NCI-H1694 treated with DMSO at 0.1 percent for 48 hours (cell line): ENCODE measurements around the gene SPTA1.

Experiments
- DNase-seq: peaks from one replicate; lab custom pipeline; 2025; lab: John Stamatoyannopoulos, UW

The SPTA1 gene

DNA sequence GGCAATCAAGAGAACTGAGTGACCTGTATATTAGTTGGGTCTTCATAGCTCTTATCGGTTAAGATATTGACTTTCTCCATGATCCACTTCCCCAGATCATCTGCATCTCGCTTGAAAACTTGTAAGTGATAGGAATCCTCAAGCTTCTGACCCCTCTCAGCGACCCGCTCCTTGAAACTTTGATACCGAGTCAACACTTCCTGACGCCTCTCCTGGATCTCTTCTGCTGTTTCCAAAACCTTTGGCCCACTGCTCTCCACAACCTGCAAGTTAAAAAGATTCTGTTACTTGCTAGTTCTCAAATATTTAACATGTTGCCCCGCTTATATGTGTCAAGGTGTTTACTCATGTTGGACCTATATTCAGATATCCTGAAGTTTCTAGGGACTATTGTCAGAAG lies 1.4 kb downstream of the SPTA1 start:
- no peak for DNase-seq

DNA sequence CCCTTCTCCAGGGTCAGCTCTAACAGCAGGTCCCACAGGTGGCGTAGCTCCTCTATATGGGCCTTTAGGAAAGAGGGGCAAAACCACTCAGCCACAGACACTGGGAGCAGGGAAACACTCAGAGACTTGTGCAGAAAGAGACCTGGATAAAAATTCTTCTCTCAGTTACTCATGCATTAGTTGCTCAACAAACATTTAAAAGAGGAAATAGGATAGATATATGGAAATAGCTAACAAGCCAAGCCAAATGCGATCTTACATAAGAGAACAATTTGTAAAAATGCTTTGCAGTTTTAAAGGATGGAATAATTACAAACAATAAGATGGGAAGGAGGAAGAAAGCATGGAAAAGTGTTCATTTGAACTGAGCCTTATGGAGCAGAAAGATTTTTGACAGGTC lies 4.9 kb downstream of the SPTA1 start:
- no peak for DNase-seq

DNA sequence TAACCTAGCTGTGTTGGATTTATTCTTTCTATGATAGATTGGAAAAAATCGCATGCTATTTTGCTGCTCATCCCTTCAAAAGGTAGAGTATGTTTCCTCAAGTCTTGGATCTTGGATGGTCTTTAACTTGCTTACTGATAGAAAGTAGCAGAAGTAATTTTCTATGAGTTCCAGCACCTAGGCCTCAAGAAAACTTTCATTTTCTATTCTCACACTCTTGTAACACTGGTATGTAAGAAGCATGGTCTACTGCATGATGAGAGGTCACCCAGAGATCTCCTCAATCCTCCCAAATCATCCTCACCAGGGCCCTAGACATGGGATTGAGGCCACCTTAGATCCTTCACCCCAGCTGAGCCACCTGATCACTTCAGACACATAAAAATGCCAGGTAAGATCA lies 7.2 kb downstream of the SPTA1 start:
- DNase-seq: no peak

DNA sequence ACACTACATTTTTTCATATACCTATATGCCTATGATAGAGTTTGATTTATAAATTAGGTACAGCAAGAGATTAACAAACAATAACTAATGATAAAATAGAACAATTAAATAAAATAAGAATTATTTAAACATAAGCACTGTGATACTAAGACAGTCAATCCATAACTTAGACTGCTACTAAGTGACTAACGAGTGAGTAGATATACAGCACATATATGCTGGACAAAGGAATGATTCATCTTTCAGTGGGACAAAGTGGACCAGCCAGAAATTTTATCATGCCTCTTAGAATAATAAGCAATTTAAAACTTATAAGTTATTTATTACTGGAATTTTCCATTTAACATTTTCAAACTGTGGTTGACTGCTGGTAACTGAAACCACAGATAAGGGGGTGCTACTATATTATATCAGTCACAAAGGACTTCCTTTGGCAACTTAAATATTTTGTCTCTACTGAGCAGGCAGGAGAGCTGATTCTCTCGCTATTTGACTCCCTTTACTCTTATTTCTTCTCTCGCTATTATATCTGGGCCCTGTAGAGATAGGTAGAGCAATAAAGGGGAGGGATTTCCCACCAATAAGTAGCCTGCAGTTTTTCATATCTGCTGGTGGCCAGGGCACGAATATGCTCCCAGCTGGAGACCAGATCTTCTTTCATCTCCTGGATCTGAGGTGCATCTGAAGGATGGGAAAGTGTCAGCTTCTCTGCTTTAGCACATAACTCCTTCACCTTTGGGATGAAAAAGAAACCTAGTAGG lies 10.8 kb downstream of the SPTA1 start:
- DNase-seq: no peak

DNA sequence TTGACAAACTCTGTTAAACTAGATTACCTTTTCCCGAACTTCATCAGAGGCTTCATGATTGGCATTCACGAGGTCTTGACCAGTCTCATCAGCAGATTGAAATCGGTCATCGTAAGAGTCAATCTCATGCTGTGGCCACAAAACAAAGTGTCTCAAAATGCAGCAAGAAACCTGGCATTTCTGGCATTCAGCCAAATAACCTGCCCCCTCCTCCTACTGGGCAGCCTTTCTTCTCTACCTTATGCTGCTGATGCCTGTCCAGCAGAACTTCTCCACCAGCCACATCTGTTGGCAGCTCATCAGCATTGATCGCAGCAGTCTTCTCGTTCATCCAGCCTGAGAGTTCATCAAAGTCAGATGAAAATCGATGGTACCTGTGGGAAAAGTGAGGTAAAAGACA lies 12.2 kb downstream of the SPTA1 start:
- DNase-seq: no peak

DNA sequence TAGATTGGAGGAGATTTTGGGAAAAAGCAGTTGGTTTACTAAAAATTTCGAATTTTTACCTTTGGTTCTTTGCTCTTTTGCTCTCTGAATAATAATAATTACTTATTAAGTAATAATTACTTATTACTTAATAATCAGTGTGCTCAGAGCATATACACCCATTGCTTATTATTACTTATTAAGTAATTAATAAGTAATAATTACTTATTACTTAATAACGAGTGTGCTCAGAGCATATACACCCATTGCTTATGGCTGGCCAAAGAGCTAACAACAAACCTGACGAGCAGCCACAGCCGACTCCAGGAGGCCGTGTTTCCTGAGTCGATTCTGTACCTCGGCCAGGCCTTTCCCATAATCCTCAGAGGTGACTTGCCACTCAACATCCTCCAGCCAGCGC lies 20.5 kb downstream of the SPTA1 start:
- no peak for DNase-seq

DNA sequence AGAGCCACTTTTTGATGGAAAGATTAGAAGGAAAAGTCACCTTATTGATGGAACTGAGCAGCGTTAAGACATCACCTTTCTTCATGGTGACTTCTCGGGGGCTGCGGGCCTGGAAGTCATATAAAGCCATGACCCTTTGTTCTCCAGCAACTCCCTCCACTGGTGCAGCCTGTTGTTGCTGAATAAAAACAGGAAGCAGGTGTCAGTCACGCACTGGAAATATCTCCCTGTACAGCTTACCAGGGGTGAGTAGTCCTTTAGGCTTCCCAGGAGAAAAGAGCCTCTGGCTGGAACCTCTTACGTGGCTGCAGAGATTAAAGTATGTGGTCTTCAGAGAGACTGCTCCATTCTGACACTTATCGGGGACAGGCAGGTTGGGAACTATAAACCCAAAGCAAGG lies 31.9 kb downstream of the SPTA1 start:
- no peak for DNase-seq

DNA sequence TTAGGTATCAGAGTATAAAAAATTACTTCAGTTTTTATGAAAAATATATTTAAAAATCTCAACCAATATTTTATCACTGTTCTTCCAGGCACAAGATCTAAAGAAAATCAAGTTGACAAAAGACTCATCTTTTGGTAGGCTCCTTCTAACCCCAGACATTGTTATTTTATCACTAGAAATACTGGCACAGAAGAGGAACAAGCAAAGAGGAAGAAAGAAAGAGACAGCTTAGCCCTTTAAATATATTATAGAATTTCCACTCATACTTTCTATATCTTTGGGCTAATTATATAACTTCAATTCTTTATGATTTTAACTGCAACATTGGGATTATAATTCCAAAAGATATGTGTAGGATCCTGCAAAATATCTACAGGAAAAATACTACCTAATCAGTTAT lies 32.4 kb downstream of the SPTA1 start:
- no peak for DNase-seq

DNA sequence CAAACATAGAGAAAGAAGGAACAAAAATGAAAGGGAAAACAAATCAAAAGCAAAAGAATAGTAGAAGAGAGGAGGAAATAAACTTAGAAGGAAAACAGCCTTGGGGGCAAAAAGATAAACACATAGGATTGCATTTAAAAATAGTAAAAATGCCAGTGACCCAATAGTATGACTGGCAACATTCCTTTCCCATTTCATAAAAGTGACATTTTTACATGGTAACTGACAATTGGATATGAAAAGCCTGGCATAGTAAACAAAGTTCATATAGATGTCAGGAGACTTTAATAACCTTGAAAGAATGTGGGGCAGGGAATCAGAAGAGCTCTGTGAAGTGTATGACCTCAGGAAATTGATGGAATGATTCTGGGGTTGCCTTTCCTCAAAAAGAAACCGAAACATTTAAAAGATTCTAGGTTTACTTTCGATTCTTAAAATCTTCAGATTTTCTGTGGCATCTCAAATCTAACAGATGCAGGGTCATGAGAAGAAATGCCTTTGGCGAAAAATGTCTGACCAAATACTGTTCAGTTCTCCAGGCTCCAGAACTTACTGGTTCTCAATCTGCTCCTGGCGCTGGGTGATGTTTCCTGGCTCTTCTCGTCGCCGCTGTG lies 33.7 kb downstream of the SPTA1 start:
- DNase-seq: no peak

DNA sequence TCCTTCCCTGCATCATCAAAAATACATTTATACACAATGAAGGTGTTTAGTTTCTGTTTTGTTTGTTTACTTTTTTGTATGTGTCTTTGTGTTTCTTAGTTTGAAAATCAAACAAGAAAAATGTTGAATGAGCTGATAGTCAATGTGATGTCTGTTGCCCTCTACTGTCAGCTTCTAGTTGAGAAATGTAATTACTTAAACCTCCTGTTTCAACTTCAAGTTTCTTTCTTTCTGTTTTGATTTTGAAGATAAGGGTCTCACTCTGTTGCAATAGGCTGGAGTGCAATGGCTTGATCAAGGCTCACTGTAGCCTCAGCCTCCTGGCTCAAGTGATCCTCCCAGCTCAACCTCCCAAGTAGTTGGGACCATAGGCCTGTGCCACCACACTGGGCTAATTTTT lies 37.5 kb downstream of the SPTA1 start:
- no peak for DNase-seq

DNA sequence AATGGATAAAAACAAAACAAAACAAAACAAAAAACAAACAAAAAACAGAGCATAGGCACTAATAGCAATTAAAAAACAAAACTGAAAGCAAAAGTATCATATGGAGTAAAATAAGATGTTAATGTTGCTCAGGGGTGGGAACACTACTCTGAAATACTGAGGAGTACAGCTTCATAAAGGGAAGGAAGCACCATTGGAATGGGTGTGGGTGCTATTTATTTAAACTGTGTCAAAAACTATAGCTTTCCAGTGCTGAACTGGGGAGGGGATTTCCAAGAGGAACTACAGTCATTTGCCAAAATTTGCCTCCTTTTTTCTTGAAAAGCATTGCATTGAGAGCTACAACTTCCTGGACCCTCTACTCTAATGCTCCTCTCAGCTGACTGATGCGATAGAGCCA lies 40.0 kb downstream of the SPTA1 start:
- DNase-seq: no peak

DNA sequence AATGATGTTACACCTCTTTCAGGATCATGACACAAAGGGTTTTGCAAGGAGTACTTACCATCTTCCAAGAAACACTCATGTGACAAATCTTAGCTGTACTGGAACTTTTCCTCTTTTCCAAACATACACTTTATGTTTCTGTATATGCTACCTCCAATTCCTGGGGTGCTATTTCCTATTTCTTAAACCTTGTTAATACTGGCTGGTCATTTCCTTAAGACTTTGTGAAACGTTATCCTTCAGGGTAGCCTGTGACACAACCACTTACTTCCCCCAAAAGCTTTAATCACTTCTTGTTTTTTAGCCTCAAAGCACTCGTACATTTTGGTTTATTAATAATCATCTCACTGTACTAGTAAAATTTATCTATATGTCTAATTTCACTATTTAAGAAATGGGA lies 42.1 kb downstream of the SPTA1 start:
- DNase-seq: no peak

DNA sequence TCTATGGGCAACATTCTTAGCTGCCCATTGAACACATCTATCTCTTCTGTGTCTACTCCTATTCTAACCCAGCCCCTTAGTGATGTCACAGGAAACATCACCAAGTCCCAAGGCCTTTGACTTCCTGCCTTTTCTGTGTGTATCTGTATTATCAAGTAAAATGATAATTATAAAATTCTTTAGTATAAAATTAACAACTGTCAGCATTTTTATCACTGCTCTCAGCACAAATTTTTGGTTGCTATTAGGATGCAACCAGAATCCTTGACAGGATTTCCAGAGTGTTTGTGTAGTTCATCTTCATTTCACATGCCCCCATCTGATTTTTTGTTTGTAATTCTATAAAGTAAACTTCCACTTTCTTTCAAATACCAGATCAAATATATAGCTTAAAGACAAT lies 47.6 kb downstream of the SPTA1 start:
- DNase-seq: no peak

DNA sequence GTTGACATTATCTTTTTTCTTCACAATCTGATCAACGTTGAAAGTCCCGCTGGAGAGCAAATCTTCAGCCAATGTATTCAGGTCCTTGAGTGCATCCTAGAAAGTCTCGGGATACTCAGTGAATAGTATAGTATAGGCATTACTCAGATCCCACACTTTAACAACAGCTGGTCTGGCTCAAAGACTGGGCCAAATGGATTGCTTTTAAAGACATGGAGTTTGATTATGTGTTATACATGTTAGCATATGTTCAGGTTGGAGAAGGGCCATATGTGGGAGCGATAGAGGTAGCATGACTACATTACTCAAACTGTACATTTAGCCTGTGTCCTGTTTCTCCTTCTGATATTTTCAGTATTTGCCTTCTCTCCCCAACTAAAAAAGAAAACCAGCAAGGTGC lies 48.4 kb downstream of the SPTA1 start:
- no peak for DNase-seq

DNA sequence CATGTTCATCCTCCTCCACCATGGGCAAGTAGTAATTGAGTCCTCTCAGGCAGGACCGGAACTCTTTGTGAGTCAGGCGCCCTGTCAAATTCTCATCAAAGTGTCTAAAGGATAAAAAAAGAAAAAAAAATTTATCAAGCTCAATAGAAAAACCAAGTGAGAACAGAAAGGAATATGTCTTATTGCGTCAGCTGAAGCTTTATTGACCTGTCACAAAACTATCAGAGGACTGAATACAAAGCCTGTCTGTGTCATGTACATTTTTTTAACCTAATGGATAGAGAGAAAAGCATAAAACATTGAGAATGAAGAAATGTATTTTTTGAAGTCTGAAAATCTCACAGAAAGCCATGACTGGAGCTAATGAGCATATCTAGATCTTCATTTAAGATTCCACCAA lies 72.8 kb downstream of the SPTA1 start:
- DNase-seq: no peak

DNA sequence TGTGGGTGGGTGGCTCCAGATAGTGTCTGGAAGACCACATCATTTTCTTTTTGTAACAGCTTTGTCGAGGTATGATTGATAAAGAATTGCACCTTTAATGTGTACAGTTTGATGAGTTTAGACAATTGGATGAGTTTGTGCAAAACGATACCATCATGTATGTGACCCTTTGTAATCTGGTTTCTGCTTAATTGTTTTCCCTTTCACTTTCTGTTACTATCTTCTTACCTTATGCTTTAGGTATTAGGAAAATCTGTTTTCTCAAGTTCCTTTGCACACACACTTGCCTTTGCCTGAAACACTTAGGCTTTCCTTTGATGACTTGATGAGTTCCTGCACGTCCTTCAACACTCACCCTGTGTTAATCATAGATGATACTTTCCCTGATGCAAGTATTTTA lies 74.6 kb downstream of the SPTA1 start:
- DNase-seq: no peak

DNA sequence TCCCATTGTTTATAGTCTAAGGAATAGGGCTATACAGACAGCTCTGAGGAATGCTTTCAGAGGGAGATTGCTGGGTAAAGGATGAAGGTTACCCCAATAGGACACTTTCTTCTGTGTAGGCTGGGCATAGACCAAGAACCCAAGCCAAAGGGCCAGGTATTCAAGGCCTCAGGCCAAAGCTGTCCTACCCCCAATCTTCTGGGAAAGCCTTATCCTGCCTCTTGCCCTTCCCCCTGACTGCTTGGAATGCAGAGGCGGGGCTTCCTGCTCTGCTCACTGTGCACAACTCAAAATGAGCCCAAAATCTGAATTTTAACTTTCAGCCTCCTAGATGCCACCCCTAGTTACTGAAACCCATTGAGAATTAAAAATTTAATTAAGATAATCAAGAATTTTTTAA lies 79.2 kb downstream of the SPTA1 start:
- no peak for DNase-seq

DNA sequence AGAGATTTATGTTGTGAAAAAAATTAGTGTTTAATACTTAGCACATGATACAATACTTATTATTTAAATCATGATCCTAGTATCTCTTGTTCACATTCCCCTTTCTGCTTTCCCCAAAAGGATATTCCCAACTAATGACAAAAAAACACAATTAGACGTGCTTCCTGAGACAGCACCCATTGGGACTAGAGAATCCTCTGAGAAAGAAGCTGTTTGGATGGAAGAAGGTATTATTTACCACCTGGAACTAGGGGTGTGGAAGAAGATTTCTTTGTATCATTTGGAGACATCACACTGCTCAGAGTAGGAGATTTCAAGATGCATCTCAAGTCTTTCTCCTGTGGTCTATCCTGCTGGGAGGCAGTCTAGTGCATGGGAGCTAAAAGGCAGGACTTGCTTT lies 81.5 kb downstream of the SPTA1 start, which contains the start of gene OR10Z1:
Gene OR10Z1, plus strand, starts transcription at position 301 of the 400 bp plus-strand sequence. CDS start 1,171 bp downstream, outside the sequence.
- DNase-seq: no peak

DNA sequence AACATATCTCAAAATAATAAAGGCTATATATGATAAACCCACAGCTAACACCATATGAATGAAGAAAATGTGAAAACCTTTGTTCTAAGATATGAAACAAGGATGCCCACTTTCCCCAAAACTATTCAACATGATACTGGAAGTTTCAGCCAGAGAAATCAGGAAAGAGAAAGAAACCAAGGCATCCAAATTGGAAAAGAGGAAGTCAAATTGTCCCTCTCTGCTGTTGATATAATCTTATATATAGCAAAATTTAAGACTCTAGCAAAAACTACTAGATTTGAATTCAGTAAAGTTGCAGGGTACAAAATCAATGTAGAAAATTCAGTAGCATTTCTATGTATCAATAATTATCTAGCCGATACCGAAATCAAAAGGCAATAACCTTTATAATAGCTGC lies 85.8 kb downstream of the SPTA1 start:
- DNase-seq: no peak

DNA sequence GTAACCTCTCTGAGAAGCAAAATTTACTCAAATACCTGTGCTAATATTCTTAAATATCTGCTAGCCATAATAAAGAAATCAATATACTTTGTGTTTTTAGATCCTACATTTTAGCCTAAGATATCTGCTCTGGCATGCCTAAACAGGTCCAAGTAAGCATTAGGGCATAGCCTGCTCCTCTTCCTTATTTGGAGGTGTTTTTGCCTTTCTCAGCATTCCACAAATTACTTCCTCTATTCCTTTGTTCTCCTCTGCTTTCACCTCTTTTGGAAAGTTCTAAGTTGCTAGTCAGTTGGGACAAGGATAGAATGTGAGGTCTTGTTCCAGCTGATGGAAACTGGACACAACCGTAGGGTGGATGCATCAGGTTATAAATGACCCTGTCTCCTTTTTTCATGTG lies 99.6 kb downstream of the SPTA1 start:
- no peak for DNase-seq

DNA sequence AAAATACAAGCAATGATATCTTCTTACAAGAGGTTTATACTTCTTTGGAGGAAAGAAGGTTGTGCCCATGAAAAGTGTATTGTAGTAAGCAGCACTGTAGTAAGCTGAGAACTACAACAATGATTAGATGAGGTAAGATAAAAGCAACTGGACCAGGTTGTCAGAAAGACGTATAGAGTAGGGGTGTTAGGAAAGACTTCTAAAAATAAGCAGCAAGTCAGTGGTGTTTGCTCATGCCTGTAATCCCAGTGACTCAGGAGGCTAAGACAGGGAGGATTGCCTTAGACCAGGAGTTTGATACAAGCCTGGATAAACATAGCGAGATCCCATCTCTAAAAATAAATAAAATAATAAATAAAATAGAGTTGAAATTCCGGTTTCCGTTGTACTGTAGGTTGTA lies 102.6 kb downstream of the SPTA1 start:
- no peak for DNase-seq

DNA sequence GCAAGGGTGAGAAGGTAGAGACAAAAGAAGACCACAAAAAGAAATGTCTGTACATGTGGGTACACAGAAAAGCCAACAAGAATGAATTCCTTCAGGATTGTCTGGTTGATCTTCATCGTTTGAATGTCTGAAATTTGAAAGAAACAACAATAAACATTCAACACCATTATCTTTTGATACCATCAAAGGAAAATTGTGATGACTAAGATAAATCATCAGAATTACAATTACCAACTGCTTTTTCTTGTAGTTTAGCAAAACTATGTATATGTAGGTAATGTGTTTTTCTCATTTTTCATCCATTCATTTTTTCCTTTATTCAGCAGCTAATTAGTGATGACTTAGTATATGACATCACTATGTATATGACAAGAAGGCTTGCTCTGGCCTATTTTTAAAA lies 106.8 kb downstream of the SPTA1 start, which contains the start of gene OR10X1:
Gene OR10X1, minus strand, starts transcription at position 167 of the 400 bp plus-strand sequence. Its CDS starts 0 bp downstream, at position 167.
- DNase-seq: no peak

DNA sequence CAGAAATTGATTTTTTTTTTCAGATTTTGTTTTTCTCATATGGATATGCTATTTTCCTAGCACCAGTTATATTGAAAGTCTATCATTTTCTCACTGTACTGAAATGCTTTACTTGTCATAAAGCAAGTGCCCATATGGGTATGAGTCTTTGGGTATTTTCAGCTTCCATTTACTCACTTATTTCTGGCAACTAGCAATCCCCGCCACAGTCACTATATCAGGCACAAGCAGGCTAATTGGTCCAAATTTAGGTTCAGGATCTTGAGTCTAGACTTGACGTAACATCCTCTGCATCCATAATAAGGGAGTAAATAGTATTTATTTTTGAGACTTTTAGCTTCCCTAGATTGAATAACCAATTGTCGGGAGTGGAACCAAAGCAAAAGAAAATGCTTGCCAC lies 109.0 kb downstream of the SPTA1 start:
- no peak for DNase-seq

DNA sequence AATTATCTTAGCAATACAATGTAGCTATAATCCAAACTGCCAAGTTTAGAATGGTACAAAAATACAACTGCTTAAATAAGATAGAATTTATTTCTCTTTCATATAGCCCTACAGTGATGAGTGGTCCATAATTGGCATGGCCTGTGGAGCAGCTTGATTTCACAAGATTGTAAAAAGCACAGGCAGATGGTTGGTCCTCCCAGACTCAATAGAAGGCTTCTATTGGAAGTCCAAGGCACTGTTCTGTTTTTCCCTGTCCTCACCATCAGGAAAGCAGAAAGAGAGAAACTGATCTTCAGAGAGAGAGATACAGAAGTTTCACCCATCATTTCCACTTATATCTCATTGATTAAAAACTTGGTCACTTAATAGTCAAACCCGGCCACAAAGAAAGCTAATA lies 114.3 kb downstream of the SPTA1 start:
- DNase-seq: no peak
